Daoy (cell line): ENCODE data around the gene ZNF736. TPM values are rescaled to one million over a fixed set of nuclear protein-coding genes. Genes with fewer than 3 reads are reported as not detected.

Experiments used
- total RNA-seq: library from RNA; depleted of rRNA; stranded (reverse); fragments of >200 nt; shearing (Covaris generic); gene quantifications from 2 replicates; pipeline ENCODE4 v1.2.3, GENCODE V29; 2014; rRNA removed

Gene ZNF736
- total RNA-seq, 1 experiment from 2014 or later = 8.1 TPM

Other genes starting within 250 kb of the ZNF736 start
- not detected in 2 replicates for gene ZNF735, start 106.8 kb upstream of the ZNF736 start, total RNA-seq
- gene ZNF679, start 85.5 kb upstream of the ZNF736 start, total RNA-seq = not detected in 2 replicates
- gene ZNF680, start 249.1 kb downstream of the ZNF736 start, total RNA-seq = 21.9 and 23.0 TPM in 2 replicates